Activated effector memory CD4-positive, alpha-beta T cell treated with Interleukin-2 at 50 U/mL for 16 hours (primary cell): ENCODE measurements around the gene C16orf87.
"Not testable (repeated sequence)": the region's sequence is repeated elsewhere in the genome, so short reads cannot be mapped to it uniquely, and the experiment has no call there.

Experiments used
- DNase-seq: peaks from one replicate; pipeline ENCODE4 v3.0.0-alpha.2; 2020

Gene C16orf87

DNA sequence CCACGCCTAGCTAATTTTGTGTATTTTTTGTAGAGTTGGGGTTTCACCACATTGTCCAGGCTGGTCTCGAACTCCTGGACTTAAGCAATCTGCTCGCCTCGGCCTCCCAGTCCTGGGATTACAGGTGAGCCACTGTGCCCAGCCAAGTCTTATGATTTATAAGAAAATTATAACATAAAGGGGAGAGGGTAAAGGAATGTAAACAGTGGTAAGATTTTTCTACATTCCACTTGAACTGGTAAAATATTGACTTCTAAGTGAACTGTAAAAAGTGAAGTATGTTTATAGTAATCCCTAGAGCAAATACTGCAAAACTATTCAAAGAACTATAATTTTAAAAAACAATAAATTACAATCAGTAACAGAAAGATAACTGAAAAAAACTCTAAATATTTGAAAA is 33.5 kb downstream of the C16orf87 start:
- no peak for DNase-seq

- no peak for DNase-seq
Observed at GRCh38 chr16:46796764-46797269, 34.2 kb downstream of the C16orf87 start.

- no peak for DNase-seq
Observed at GRCh38 chr16:46793841-46794240, 37.1 kb downstream of the C16orf87 start.

DNA sequence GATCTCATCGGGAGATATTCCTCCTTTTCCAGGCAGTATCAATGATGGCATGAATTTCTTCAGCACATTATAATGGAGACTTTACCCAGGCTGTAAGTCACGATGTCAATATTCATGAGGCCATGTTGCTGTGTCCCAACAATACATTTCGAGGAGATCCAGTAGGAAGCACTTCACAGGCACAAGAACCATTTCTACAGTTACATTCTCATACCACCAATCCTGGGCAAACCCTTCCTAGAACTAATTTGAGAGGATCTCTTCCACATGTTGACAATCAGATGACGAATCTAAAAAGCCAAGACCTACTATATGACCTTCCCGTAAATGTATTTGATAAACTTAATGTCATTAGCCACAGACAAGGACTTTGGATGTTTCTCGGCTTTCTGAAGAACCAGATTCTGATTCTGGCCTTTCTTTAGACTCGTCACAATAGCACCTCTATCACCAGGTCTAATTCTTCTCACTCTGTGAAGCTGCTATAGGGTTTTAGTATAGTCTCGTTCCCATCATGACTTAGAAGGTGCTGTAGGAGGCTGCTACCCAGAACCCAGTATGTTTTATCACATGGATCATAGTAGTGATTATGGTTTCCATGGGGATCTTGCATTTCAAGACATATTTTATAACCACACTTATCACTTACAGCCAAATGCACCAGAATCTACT is 40.2 kb downstream of the C16orf87 start:
- no peak for DNase-seq

GRCh38 chr16:46789499-46790414 is 41.2 kb downstream of the C16orf87 start:
- DNase-seq, result peak; percentile 80

GRCh38 chr16:46788891-46789474 is 42.0 kb downstream of the C16orf87 start:
- DNase-seq, result no peak

GRCh38 chr16:46787909-46788308 is 43.1 kb downstream of the C16orf87 start:
- DNase-seq, result no peak

DNA sequence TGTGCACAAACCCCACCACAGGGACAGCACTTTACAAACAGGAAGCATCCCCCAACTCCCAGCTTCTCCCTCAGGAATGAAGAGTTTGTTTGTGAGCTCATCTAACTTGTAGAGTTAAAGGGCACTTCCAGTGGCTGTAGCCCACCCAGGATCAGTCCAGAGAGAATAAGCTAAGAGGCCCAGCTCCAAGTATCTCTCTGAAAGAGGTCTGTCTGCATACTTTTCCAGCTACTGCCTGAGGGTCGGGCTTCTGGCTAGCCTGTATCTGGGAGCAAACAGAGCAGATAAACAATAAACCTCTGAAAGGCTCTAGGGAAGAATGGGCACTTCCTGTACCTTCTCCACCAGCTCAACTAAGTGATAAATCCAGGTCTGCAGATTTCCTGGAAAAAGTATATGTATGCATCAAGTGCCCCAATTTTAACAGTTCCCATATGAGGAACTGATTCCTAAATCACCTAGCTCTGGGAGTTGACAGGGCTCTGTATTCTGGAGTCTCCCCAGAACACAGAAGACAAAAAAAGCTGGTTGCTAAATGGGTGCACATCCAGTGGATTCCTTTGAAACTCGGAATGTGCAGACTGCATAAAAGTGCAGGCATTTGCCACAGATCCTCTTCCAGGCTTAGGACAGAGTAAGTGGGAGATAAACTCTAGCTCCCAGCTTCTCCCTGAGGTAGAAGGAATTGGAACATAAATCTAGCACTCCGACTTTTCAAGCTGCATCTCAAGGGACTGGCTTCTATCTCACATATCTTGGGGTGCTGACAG is 45.7 kb downstream of the C16orf87 start:
- DNase-seq, result no peak

GRCh38 chr16:46784569-46784968 is 46.4 kb downstream of the C16orf87 start:
- not testable (repeated sequence) for DNase-seq

DNA sequence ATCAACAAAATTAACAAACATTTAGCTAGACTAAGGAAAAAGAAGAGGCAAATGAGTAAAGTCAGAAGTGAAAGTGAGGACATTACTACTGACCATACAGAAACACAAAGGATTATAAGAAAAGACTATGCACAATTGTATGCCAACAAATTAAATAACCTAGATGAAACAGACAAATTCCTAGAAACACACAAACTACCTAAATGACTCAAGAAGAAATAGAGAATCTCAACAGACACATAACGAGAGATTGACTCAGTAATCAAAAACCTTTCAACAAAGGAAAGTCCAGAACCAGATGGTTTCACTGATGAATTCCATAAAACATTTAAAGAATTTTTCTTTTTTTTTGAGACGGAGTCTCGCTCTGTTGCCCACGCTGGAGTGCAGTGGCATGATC is 47.2 kb downstream of the C16orf87 start:
- no peak for DNase-seq

- DNase-seq, result no peak
Observed at GRCh38 chr16:46782320-46782719, 48.7 kb downstream of the C16orf87 start.

DNA sequence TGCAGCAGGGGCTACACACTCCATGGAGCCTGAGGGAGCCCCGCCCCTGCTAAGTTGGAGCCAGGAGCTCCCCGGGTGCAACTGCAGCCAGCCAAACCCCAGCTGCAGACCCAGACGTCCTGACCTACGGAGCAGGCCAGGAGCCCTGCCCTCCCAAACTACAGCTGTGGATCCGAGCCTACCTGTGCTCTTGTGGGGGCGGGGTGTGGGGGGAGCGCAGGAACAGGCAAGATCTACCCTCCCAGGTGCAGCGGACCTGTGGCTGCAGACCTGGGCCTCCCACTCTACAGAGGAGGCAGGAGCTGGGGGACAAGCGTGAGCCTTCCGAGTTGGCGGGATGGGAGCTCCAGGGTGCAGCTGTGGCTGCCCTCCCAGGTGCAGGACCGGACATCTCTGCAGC is 53.2 kb downstream of the C16orf87 start:
- DNase-seq, result no peak

- no peak for DNase-seq
Observed at GRCh38 chr16:46775214-46775613, 55.8 kb downstream of the C16orf87 start.

DNA sequence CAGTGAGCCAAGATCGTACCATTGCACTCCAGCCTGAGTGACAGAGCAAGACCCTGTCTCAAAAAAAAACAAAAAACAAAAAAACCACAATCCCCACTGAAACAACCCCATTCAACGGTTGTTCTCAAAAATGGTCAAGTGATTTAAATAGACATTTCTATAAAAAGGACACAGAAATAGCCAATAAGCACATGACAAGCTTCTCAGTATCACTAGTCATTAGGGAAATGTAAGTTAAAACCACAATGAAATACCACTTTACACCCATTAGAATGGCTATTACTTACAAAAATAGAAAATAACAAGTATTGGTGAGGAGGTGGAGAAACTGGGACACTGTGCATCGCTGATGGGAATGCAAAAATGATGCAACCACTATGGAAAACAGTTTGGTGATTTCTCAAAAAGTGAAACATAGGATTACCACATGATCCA is 56.2 kb downstream of the C16orf87 start:
- no peak for DNase-seq

DNA sequence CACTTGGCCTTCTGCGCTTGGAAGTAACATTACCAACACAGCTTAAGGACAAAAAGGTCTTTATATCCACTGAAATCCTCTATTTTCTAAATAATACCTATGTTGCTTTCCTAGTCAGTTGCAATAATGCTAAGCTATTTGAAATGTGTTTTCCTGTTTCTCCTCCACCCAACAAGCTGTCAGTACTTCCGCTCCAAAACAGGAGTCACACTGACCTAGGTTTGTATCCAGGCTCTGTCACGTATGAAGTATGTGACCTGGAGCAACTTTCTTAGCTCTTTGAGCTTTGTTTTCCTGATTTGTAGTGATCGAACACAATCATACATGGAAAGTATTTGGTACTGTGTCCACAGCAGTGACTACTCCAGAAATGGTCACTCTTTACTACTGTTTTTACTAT is 58.5 kb downstream of the C16orf87 start:
- DNase-seq, result no peak

DNA sequence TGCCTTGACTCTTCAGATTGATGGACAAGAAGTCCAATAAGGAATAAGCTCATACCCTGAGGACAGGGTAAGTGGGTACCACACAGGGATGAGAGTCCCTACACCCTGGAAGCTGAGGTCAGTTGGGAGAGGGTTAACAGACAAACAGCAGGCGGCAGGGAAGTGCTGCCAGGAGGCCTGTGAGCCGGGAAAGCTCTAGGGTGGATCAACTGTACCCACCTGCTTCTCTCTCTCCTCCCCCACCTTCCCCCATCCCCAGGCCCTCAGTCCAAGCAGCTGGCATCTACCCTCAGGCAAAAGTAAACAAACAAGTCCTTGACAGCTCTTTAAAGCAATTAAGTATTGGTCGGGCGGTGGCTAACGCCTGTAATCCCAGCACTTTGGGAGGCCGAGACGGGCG is 62.2 kb downstream of the C16orf87 start:
- no peak for DNase-seq

GRCh38 chr16:46765050-46765449 is 65.9 kb downstream of the C16orf87 start:
- DNase-seq, result no peak

DNA sequence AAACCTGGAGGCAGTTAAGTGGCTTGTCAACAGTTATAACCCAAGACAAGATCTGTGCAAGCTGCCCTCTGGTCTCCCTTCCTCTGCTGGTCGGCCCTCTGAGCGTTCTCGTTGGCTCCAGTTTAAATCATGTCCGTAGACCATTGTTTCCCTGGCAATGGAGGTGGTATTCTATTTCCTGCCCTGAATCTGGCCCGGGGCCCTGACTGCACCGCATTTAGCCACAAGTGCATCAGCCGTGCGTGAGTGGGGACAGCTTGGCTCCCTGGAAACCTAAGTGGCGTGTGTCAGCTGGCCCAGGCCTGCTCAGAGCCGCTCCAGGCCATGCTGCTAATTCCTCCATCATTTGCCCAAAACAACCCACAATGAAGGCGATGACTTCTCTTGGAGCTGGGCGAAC is 67.8 kb downstream of the C16orf87 start:
- no peak for DNase-seq

- no peak for DNase-seq
Observed at GRCh38 chr16:46762583-46762982, 68.4 kb downstream of the C16orf87 start.

- no peak for DNase-seq
Observed at GRCh38 chr16:46759309-46759708, 71.7 kb downstream of the C16orf87 start.

DNA sequence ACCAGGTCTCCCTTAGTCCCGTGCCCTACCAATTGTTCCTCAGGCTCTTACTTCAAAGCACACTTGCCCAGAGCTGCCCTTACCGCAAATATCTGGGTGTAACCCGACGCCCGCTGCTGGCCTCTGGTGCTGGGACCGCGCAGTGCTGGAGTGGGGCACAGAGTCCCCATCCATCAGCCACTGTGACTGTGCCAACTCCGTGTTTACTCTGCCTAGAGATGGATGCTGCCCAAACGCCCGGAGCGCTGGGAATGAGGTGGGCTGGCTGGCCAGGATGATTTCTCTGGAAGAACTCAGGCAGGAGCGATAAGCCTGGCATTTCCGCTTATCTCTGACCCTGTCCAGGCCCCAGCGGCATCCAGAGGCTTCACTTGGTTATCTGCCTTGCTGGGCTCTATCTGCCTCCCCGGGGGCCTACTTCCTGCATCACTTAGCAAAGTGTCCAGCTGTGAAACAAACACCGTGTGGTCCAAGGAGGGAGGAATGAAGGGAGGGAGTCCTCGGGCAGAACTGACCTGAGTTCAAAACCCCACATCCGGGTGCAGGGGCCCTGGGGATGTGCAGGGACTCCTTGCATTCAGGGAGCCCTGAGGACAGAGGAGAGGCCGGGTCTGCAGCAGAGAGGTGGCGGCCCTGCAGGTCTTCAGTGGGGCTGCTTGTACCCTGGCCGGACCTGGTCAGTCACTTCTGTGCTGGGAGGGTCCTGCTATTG is 73.5 kb downstream of the C16orf87 start:
- no peak for DNase-seq

GRCh38 chr16:46756772-46757171 is 74.2 kb downstream of the C16orf87 start:
- DNase-seq, result no peak
